HG03571 (cell line): ENCODE measurements around the gene RFC5.
"Not testable (repeated sequence)": the region's sequence is repeated elsewhere in the genome, so short reads cannot be mapped to it uniquely, and the experiment has no call there.

ENCODE experiments used
- ATAC-seq: cut with Tn5 transposase; IDR thresholded peaks from one replicate; pipeline ENCODE4 v1.9.1; 2021; ENCODE audit not compliant: unreplicated experiment

The RFC5 gene

GRCh38 chr12:118070650-118071049 lies 54.1 kb downstream of the RFC5 start:
- no peak for ATAC-seq

- ATAC-seq = no peak
Measured at GRCh38 chr12:118073768-118074167, 57.3 kb downstream of the RFC5 start.

GRCh38 chr12:118081521-118081920 lies 65.0 kb downstream of the RFC5 start:
- not testable (repeated sequence) for ATAC-seq
